Gastrocnemius medialis (tissue), 4 donors: ENCODE data around the gene DNAJC22.

Experiments used
- POLR2A ChIP-seq, 2 donors: fragments of 450-650 bp; IDR thresholded peaks; one replicate each; pipeline ENCODE4 v1.6.1; 2017; ENCODE audit warnings: antibody characterized with exemption in 2 of 2, mild to moderate bottlenecking in 2 of 2, moderate library complexity in 2 of 2
- TF ChIP-seq, protein P1 (sequence below), 5 experiments: fragments of 450-650 bp in 3 of 5; fragments of 200-600 bp in 2 of 5; sonication (generic) in 2 of 5; IDR thresholded peaks in 4 of 5; conservative IDR thresholded peaks in 1 of 5; 1 replicate in 4 of 5; 2 replicates in 1 of 5; pipeline ENCODE4 v1.5.1; 2016 to 2019; ENCODE audit warnings: antibody characterized with exemption in 5 of 5, mild to moderate bottlenecking in 3 of 5, moderate library complexity in 3 of 5

DNA sequence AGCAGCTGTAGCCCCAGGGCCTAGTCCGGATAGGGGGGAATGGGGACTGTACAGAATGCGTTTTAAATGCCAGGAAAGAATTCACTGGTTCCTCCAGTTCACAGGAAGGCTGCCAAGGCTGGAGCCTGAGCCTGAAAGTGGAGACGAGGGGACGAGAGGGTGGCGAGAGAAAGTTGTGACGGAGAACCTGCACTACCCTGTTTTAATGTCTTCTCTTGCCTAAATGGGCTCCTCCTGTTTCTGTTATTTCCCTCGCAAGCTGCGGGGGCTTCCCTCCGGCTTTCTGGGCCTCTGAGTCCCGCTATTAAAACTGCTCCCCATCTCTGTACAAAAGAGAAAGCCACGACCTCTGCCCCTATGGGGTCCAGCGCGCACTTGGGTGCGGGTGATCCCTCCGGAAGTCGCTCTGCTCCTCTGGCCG is 14.2 kb upstream of the DNAJC22 start:
- TF ChIP-seq, protein P1, sequence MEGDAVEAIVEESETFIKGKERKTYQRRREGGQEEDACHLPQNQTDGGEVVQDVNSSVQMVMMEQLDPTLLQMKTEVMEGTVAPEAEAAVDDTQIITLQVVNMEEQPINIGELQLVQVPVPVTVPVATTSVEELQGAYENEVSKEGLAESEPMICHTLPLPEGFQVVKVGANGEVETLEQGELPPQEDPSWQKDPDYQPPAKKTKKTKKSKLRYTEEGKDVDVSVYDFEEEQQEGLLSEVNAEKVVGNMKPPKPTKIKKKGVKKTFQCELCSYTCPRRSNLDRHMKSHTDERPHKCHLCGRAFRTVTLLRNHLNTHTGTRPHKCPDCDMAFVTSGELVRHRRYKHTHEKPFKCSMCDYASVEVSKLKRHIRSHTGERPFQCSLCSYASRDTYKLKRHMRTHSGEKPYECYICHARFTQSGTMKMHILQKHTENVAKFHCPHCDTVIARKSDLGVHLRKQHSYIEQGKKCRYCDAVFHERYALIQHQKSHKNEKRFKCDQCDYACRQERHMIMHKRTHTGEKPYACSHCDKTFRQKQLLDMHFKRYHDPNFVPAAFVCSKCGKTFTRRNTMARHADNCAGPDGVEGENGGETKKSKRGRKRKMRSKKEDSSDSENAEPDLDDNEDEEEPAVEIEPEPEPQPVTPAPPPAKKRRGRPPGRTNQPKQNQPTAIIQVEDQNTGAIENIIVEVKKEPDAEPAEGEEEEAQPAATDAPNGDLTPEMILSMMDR (IDR thresholded peaks at IDR 0.05 in 4 of 5, conservative IDR thresholded peaks at IDR 0.05 in 1 of 5), result no peak
- TF ChIP-seq POLR2A (IDR thresholded peaks at IDR 0.05), result no peak
